H9 (cell line): ENCODE results near the gene LRRFIP2. TPM values are rescaled to one million over a fixed set of nuclear protein-coding genes. Genes with fewer than 3 reads are reported as not detected.

Experiments
- DNase-seq: peaks from one replicate; pipeline ENCODE4 v3.0.0-alpha.2; 2017
- H2AFZ ChIP-seq: one replicate; pipeline ENCODE4 v1.6.1; 2013; ENCODE audit warnings: mild to moderate bottlenecking, low read length, control low read depth, moderate library complexity
- H2AK5ac ChIP-seq: 2 replicates; pipeline ENCODE4 v1.6.1; 2013; ENCODE audit warnings: low read length, control low read depth, mixed read lengths; ENCODE audit not compliant: insufficient read length
- H2BK120ac ChIP-seq: one replicate; pipeline ENCODE4 v1.6.1; 2013; ENCODE audit warnings: low read depth, mild to moderate bottlenecking, low read length, control low read depth, inconsistent platforms; ENCODE audit not compliant: poor library complexity, severe bottlenecking
- H2BK12ac ChIP-seq: 2 replicates; pipeline ENCODE4 v1.6.1; 2013; ENCODE audit warnings: low read length, control low read depth, mixed read lengths, low read depth; ENCODE audit not compliant: insufficient read length
- H2BK15ac ChIP-seq: 2 replicates; pipeline ENCODE4 v1.6.1; 2013; ENCODE audit warnings: low read depth, low read length, control low read depth
- H2BK20ac ChIP-seq: one replicate; pipeline ENCODE4 v1.6.1; 2013; ENCODE audit warnings: low read depth, mild to moderate bottlenecking, low read length, control low read depth, inconsistent platforms; ENCODE audit not compliant: poor library complexity, severe bottlenecking
- H2BK5ac ChIP-seq: 2 replicates; pipeline ENCODE4 v1.6.1; 2013; ENCODE audit warnings: low read length, control low read depth, mixed read lengths; ENCODE audit not compliant: insufficient read length
- H3K14ac ChIP-seq: 2 replicates; pipeline ENCODE4 v1.6.1; 2013; ENCODE audit warnings: low read length, control low read depth; ENCODE audit not compliant: insufficient read depth
- H3K18ac ChIP-seq: 2 replicates; pipeline ENCODE4 v1.6.1; 2013; ENCODE audit warnings: low read depth, mild to moderate bottlenecking, mixed read lengths, low read length, control low read depth; ENCODE audit not compliant: insufficient read length
- H3K23ac ChIP-seq: 2 replicates; pipeline ENCODE4 v1.6.1; 2013; ENCODE audit warnings: low read length, control low read depth, mixed read lengths, low read depth; ENCODE audit not compliant: insufficient read length
- H3K23me2 ChIP-seq: 2 replicates; pipeline ENCODE4 v1.6.1; 2013; ENCODE audit warnings: low read depth, mild to moderate bottlenecking, mixed read lengths, low read length, control low read depth; ENCODE audit not compliant: insufficient read length, poor library complexity, severe bottlenecking
- H3K27ac ChIP-seq: 2 replicates; pipeline ENCODE4 v1.5.1; 2013; ENCODE audit warnings: low read length, control low read depth, mixed read lengths, low read depth; ENCODE audit not compliant: insufficient read length
- H3K27me3 ChIP-seq: 2 replicates; pipeline ENCODE4 v1.6.1; 2013; ENCODE audit warnings: low read length, control low read depth, inconsistent platforms; ENCODE audit not compliant: insufficient read depth
- H3K4ac ChIP-seq: 2 replicates; pipeline ENCODE4 v1.6.1; 2013; ENCODE audit warnings: low read depth, mild to moderate bottlenecking, control low read depth, inconsistent platforms, low read length, moderate library complexity
- H3K4me1 ChIP-seq: 2 replicates; pipeline ENCODE4 v1.6.1; 2013; ENCODE audit warnings: low read length, control low read depth, inconsistent platforms; ENCODE audit not compliant: insufficient read depth
- H3K4me2 ChIP-seq: 2 replicates; pipeline ENCODE4 v1.6.1; 2013; ENCODE audit warnings: low read length, control low read depth, mixed read lengths; ENCODE audit not compliant: insufficient read length, insufficient read depth
- H3K56ac ChIP-seq: 2 replicates; pipeline ENCODE4 v1.6.1; 2013; ENCODE audit warnings: low read depth, mild to moderate bottlenecking, mixed read lengths, low read length, control low read depth; ENCODE audit not compliant: insufficient read length
- H3K79me1 ChIP-seq: 2 replicates; pipeline ENCODE4 v1.6.1; 2013; ENCODE audit warnings: low read depth, mild to moderate bottlenecking, moderate library complexity, low read length, control low read depth, inconsistent platforms; ENCODE audit not compliant: insufficient read depth, poor library complexity, severe bottlenecking
- H3K79me2 ChIP-seq: 2 replicates; pipeline ENCODE4 v1.6.1; 2013; ENCODE audit warnings: low read length, control low read depth, inconsistent platforms; ENCODE audit not compliant: insufficient read depth
- H3K9ac ChIP-seq: 2 replicates; pipeline ENCODE4 v1.6.1; 2013; ENCODE audit warnings: low read length, control low read depth, mixed read lengths; ENCODE audit not compliant: insufficient read length; ENCODE audit errors: extremely low read depth
- H3K9me3 ChIP-seq: one replicate; pipeline ENCODE4 v1.6.1; 2013; ENCODE audit warnings: low read depth, low read length, inconsistent platforms; ENCODE audit not compliant: control insufficient read depth
- H3T11ph ChIP-seq: one replicate; pipeline ENCODE4 v1.6.1; 2013; ENCODE audit warnings: mild to moderate bottlenecking, low read length, control low read depth, inconsistent platforms
- H4K20me1 ChIP-seq: one replicate; pipeline ENCODE4 v1.6.1; 2013; ENCODE audit not compliant: control insufficient read depth, insufficient read length, insufficient read depth
- H4K5ac ChIP-seq: 2 replicates; pipeline ENCODE4 v1.6.1; 2013; ENCODE audit warnings: low read depth, mild to moderate bottlenecking, mixed read lengths, low read length, control low read depth; ENCODE audit not compliant: insufficient read length
- H4K8ac ChIP-seq: replicated peaks from 2 replicates; pipeline ENCODE4 v1.6.1; 2013; ENCODE audit warnings: low read length, control low read depth, mixed read lengths, low read depth; ENCODE audit not compliant: insufficient read length
- H4K91ac ChIP-seq: 2 replicates; pipeline ENCODE4 v1.6.1; 2013; ENCODE audit warnings: low read depth, mild to moderate bottlenecking, moderate library complexity, mixed read lengths, low read length, control low read depth; ENCODE audit not compliant: insufficient read length
- H3K27ac Mint-ChIP-seq, 3 experiments: 2 replicates in 2 of 3; 3 replicates in 1 of 3; pipeline ENCODE4 v1.8.0; 2020 to 2021; ENCODE audit warnings: mixed read lengths in 3 of 3, mild to moderate bottlenecking in 1 of 3, moderate library complexity in 1 of 3
- H3K27me3 Mint-ChIP-seq: 2 replicates; pipeline ENCODE4 v1.8.0; 2021; ENCODE audit warnings: low read depth, mild to moderate bottlenecking, moderate library complexity, mixed read lengths
- H3K36me3 Mint-ChIP-seq, 3 experiments: 2 replicates in 2 of 3; 3 replicates in 1 of 3; pipeline ENCODE4 v1.8.0; 2020 to 2021; ENCODE audit warnings: low read depth in 3 of 3, mixed read lengths in 3 of 3; ENCODE audit not compliant: insufficient read depth in 1 of 3
- H3K4me1 Mint-ChIP-seq, 2 experiments: 2 replicates each; pipeline ENCODE4 v1.8.0; 2020; ENCODE audit warnings: mixed read lengths in 2 of 2
- H3K4me3 Mint-ChIP-seq, 2 experiments: 2 replicates in 1 of 2; 3 replicates in 1 of 2; pipeline ENCODE4 v1.8.0; 2020 to 2021; ENCODE audit warnings: mild to moderate bottlenecking in 2 of 2, mixed read lengths in 2 of 2, moderate library complexity in 1 of 2
- H3K9me3 Mint-ChIP-seq, 2 experiments: 2 replicates in 1 of 2; 3 replicates in 1 of 2; pipeline ENCODE4 v1.8.0; 2020; ENCODE audit warnings: mild to moderate bottlenecking in 2 of 2, mixed read lengths in 2 of 2, moderate library complexity in 1 of 2
- WGBS: extraction: QIAGEN DNeasy Blood & Tissue Kit; methylation state at CpG from one replicate; pipeline ENCODE4 v1.1.7; 2013; ENCODE audit warnings: missing lambda C conversion rate, low lambda C conversion rate, mixed read lengths; ENCODE audit not compliant: insufficient read length; ENCODE audit errors: extremely low coverage; 5-methylcytosine and 5-hydroxymethylcytosine counted together
- total RNA-seq: library from RNA; stranded (reverse); gene quantifications from 2 replicates; pipeline ENCODE4 v1.2.1, GENCODE V29; 2021
- TF ChIP-seq, protein P1 (sequence below): fragments of 200-600 bp; sonication (generic); conservative IDR thresholded peaks from 3 replicates; pipeline ENCODE4 v1.8.0; 2021; ENCODE audit warnings: antibody characterized with exemption, mild to moderate bottlenecking

LRRFIP2 gene
- total RNA-seq, 1 experiment from 2014 or later, result 30.7 TPM

DNA sequence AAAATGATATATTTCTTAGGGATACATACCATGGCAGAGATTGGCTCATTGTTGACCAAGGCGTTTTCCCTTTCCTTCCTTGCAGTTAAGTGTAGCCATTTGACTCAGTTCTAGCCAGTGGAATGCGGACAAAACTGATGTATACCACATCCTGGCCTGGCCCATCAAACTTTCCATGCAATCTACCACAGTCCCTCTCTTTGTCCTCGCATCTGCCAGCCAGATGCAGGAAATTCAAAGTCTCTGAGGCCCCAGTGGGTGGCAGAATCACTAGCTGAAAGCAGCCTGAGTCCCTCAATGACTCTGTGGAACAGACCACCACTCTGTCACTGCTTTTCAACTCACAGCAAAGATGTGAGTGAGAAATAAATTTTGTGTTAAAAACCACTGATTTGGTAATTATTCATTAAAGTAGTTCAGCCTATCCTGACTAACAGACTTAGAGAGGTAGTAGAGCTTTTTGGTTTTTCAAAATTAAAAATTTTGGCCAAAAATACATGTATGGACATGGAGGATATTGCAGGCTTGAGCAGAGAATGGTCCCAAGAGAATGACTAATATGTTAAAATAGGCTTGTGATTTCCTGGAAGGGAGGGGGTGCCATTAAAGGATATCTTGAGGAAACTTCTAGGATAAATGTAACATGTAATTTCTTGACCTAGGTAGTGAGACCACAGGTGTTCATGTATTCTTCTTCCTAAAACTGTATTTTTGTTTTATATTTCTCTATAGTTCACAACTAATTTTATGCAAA, 10.9 kb downstream of the LRRFIP2 start:
- Histone ChIP-seq H2BK120ac (no peak overlapping the region), H2AFZ (no peak overlapping the region), H3K4me1 (no peaks in the 10 kb centered on the region), H3T11ph (no peak overlapping the region), H3K9me3 (no peaks in the 10 kb centered on the region), H2BK20ac (no peak overlapping the region), H2BK15ac (no peak overlapping the region), H3K9ac (no peak overlapping the region), H2AK5ac (no peak overlapping the region), H4K20me1 (no peaks in the 10 kb centered on the region), H4K5ac (no peak overlapping the region), H3K23ac (no peak overlapping the region), H4K91ac (no peak overlapping the region), H3K79me2 (no peaks in the 10 kb centered on the region), H3K14ac (no peak overlapping the region), H2BK5ac (no peak overlapping the region), H3K4ac (no peak overlapping the region), H4K8ac (no peak overlapping the region), H3K4me2 (no peak overlapping the region), H3K27ac (peak overlapping the region; percentile 51), H3K23me2 (no peaks in the 10 kb centered on the region), H3K79me1 (no peaks in the 10 kb centered on the region), H3K18ac (no peak overlapping the region), H2BK12ac (no peak overlapping the region), H3K27me3 (no peaks in the 10 kb centered on the region), H3K56ac (no peak overlapping the region)
- Mint-ChIP-seq H3K27ac (peak overlapping the region in 2 of 3 experiments; percentile 21 to 43; a peak in 3 of 7 replicates), H3K9me3 (no peaks in the 10 kb centered on the region), H3K36me3 (peaks cover 1 to 11% (median 9%) of the 10 kb centered on the region in 3 experiments; a peak in 6 of 7 replicates), H3K27me3 (no peaks in the 10 kb centered on the region), H3K4me1 (peaks cover 13 to 15% of the 10 kb centered on the region in 2 experiments), H3K4me3 (no peak overlapping the region)
- DNase-seq, result peak; percentile 41
- TF ChIP-seq, protein P1, sequence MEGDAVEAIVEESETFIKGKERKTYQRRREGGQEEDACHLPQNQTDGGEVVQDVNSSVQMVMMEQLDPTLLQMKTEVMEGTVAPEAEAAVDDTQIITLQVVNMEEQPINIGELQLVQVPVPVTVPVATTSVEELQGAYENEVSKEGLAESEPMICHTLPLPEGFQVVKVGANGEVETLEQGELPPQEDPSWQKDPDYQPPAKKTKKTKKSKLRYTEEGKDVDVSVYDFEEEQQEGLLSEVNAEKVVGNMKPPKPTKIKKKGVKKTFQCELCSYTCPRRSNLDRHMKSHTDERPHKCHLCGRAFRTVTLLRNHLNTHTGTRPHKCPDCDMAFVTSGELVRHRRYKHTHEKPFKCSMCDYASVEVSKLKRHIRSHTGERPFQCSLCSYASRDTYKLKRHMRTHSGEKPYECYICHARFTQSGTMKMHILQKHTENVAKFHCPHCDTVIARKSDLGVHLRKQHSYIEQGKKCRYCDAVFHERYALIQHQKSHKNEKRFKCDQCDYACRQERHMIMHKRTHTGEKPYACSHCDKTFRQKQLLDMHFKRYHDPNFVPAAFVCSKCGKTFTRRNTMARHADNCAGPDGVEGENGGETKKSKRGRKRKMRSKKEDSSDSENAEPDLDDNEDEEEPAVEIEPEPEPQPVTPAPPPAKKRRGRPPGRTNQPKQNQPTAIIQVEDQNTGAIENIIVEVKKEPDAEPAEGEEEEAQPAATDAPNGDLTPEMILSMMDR, result no peak
- WGBS, result no CpG with 5 or more reads among the region's 3 CpGs
